SW480 (cell line): ENCODE measurements around the gene EDEM3.
A peak's percentile ranks its signal among the peaks of the same experiment; 100 is the strongest.
"Not testable (repeated sequence)": the region's sequence is repeated elsewhere in the genome, so short reads cannot be mapped to it uniquely, and the experiment has no call there.

Source experiments
- DNase-seq: peaks from one replicate; pipeline ENCODE4 v3.0.0-alpha.2; 2016; ENCODE audit warnings: low spot score

Gene EDEM3

GRCh38 chr1:184754476-184755225 lies at the start of gene EDEM3:
Gene EDEM3 (minus strand): TSS chr1:184754858. CDS start chr1:184754646, 212 bp downstream.
- peak; percentile 99 for DNase-seq

GRCh38 chr1:184804220-184804619 lies 49.6 kb upstream of the EDEM3 start:
- DNase-seq = no peak

GRCh38 chr1:184803180-184803492 lies 48.5 kb upstream of the EDEM3 start:
- DNase-seq = no peak

GRCh38 chr1:184802354-184803179 lies 47.9 kb upstream of the EDEM3 start:
- DNase-seq = peak; percentile 1

- no peak for DNase-seq
Observed at GRCh38 chr1:184801503-184801902, 46.8 kb upstream of the EDEM3 start.

- DNase-seq = no peak
Observed at GRCh38 chr1:184800876-184801275, 46.2 kb upstream of the EDEM3 start.

- no peak for DNase-seq
Observed at GRCh38 chr1:184793967-184794366, 39.3 kb upstream of the EDEM3 start.

- DNase-seq = peak; percentile 21
Observed at GRCh38 chr1:184792450-184792969, 37.9 kb upstream of the EDEM3 start.

GRCh38 chr1:184791550-184791900 lies 36.9 kb upstream of the EDEM3 start:
- no peak for DNase-seq

GRCh38 chr1:184790642-184791549 lies 36.2 kb upstream of the EDEM3 start:
- no peak for DNase-seq

GRCh38 chr1:184789884-184790283 lies 35.2 kb upstream of the EDEM3 start:
- DNase-seq = no peak

GRCh38 chr1:184788970-184789369 lies 34.3 kb upstream of the EDEM3 start:
- DNase-seq = no peak

- DNase-seq = no peak
Observed at GRCh38 chr1:184785529-184785928, 30.9 kb upstream of the EDEM3 start.

GRCh38 chr1:184783723-184784122 lies 29.1 kb upstream of the EDEM3 start:
- not testable (repeated sequence) for DNase-seq

GRCh38 chr1:184781941-184782340 lies 27.3 kb upstream of the EDEM3 start:
- no peak for DNase-seq

- DNase-seq = no peak
Observed at GRCh38 chr1:184775885-184776284, 21.2 kb upstream of the EDEM3 start.

- no peak for DNase-seq
Observed at GRCh38 chr1:184775329-184775728, 20.7 kb upstream of the EDEM3 start.

- no peak for DNase-seq
Observed at GRCh38 chr1:184773762-184774320, 19.2 kb upstream of the EDEM3 start.

GRCh38 chr1:184771190-184771691 lies 16.6 kb upstream of the EDEM3 start:
- DNase-seq = peak; percentile 2

GRCh38 chr1:184770181-184770979 lies 15.7 kb upstream of the EDEM3 start:
- no peak for DNase-seq

GRCh38 chr1:184769241-184769640 lies 14.6 kb upstream of the EDEM3 start:
- no peak for DNase-seq
